Right lobe of liver (tissue), 6 donors: ENCODE measurements around the gene FANCG. TPM values are rescaled to one million over a fixed set of nuclear protein-coding genes. Genes with fewer than 3 reads are reported as not detected.

Experiments used
- ATAC-seq, 4 donors: fragments of 200-7000 bp; cut with Tn5 transposase; one replicate each; pipeline ENCODE4 v1.9.1; 2020; ENCODE audit warnings: mild to moderate bottlenecking in 4 of 4, moderate library complexity in 4 of 4
- DNase-seq, 3 donors: peaks; one replicate each; pipeline ENCODE4 v3.0.0-alpha.2; 2020
- H3K27ac ChIP-seq, 3 donors: fragments of 200-600 bp; one replicate each; pipeline ENCODE4 v1.8.0; 2022
- H3K27me3 ChIP-seq, 2 donors: fragments of 200-600 bp; one replicate each; pipeline ENCODE4 v1.8.0; 2022
- H3K36me3 ChIP-seq, 4 donors: fragments of 200-600 bp; sonication (generic) in 1 of 4; one replicate each; pipeline versions ENCODE4 v1.5.1 to v1.8.0; 2017 to 2022; ENCODE audit warnings: control low read depth in 1 of 4
- H3K4me1 ChIP-seq, 4 donors: fragments of 200-600 bp; sonication (generic) in 1 of 4; one replicate each; pipeline versions ENCODE4 v1.5.1 to v1.8.0; 2017 to 2022; ENCODE audit warnings: control low read depth in 1 of 4
- H3K4me3 ChIP-seq, 3 donors: fragments of 200-600 bp; one replicate each; pipeline ENCODE4 v1.8.0; 2022
- H3K9me3 ChIP-seq, 4 donors: fragments of 200-600 bp; sonication (generic) in 1 of 4; one replicate each; pipeline versions ENCODE4 v1.5.1 to v1.8.0; 2017 to 2022; ENCODE audit warnings: control low read depth in 1 of 4
- CTCF ChIP-seq, 4 donors: fragments of 200-600 bp in 3 of 4; fragments of 450-650 bp in 1 of 4; IDR thresholded peaks; one replicate each; pipeline versions ENCODE4 v1.5.1 to v1.8.0; 2016 to 2022; ENCODE audit warnings: antibody characterized with exemption in 4 of 4, mild to moderate bottlenecking in 2 of 4
- POLR2A ChIP-seq: fragments of 450-650 bp; IDR thresholded peaks from one replicate; pipeline ENCODE4 v1.6.1; 2017; ENCODE audit warnings: antibody characterized with exemption, mild to moderate bottlenecking
- WGBS: methylation state at CpG from one replicate; pipeline ENCODE4 v1.1.6; 2018; ENCODE audit warnings: low coverage, low lambda C conversion rate; ENCODE audit not compliant: insufficient coverage; ENCODE audit errors: missing lambda C conversion rate; 5-methylcytosine and 5-hydroxymethylcytosine counted together
- intact Hi-C, 2 donors: fragments of 100-400 bp; cut with DNase I; formaldehyde crosslinking; loops; one replicate each; pipeline versions ENCODE4 v1.11.2 to v1.14.1; 2022
- small RNA-seq, 2 experiments: library from RNA; depleted of rRNA; stranded (forward); fragments of <200 nt; gene quantifications; one replicate each; pipeline ENCODE3, GENCODE V24; 2016
- total RNA-seq, 6 experiments: library from RNA; depleted of rRNA in 2 of 6; stranded (reverse); fragments of >200 nt in 2 of 6; fragmentation: NEBNext Ultra II Directional in 3 of 6; extraction: Animal tissue kit (Norgen Biotek cat#: 25700) in 3 of 6; gene quantifications; one replicate each; pipeline versions ENCODE4 v1.1.0 to v1.2.4, GENCODE V29; 2016 to 2023
- donor health status: DM: no; HTN: yes; CAD: no.
- donor health status: DM: no; HTN: no; CAD: no.
- donor health status: DM: no; HTN: no; CAD: no.
- donor health status: DM: no; HTN: yes; CAD: no.
- donor health status: DM: no; HTN: yes; CAD: no.

FANCG gene
- total RNA-seq, 6 experiments from 2014 or later: 2.9 to 7.1 (median 4.2) TPM

GRCh38 chr9:35027374-35027773 lies 52.4 kb downstream of the FANCG start:
- TF ChIP-seq CTCF (IDR thresholded peaks at IDR 0.05) (no peak), POLR2A (no peak)
- intact Hi-C loops: no loop called here
- no peaks in the 10 kb centered on the region for H3K27me3 ChIP-seq
- no peaks in the 10 kb centered on the region for H3K9me3 ChIP-seq
- H3K4me1 ChIP-seq: peaks cover 0 to 10% (median 3%) of the 10 kb centered on the region in 4 donors
- ATAC-seq: no peak
- H3K4me3 ChIP-seq: no peak overlapping the region
- 30% methylated on average over 1 of the region's 1 CpG for WGBS
- H3K27ac ChIP-seq: peak overlapping the region in 1 of 3 donors; percentile 15
- DNase-seq: no peak
- no peaks in the 10 kb centered on the region for H3K36me3 ChIP-seq

GRCh38 chr9:35026671-35027070 lies 53.1 kb downstream of the FANCG start:
- ATAC-seq (peak in 1 of 4 donors; percentile 7), DNase-seq (no peak)
- peaks cover 0 to 10% (median 3%) of the 10 kb centered on the region in 4 donors for H3K4me1 ChIP-seq
- no peaks in the 10 kb centered on the region for H3K9me3 ChIP-seq
- intact Hi-C loops: no loop called here
- TF ChIP-seq CTCF (IDR thresholded peaks at IDR 0.05): no peak
- no peaks in the 10 kb centered on the region for H3K27me3 ChIP-seq
- no peak overlapping the region for H3K4me3 ChIP-seq
- no peaks in the 10 kb centered on the region for H3K36me3 ChIP-seq
- WGBS: 73% methylated on average over 3 of the region's 3 CpGs
- peak overlapping the region in 1 of 3 donors; percentile 15 for H3K27ac ChIP-seq

Small RNAs within 50 kb of the gene (small RNA-seq; reads per million reads assigned to genes)
- 0 to 0.48 reads per million in 2 experiments for gene RN7SL338P

Other genes with a start within 250 kb of the FANCG start
- under 1 TPM in 2 of 6 experiments, not detected in 4; 0.04 to 0.06 TPM for gene PHF24, start 121.7 kb downstream of the FANCG start, total RNA-seq
- 1 to 10 TPM; 1.1 to 3.5 (median 1.7) TPM for gene DNAJB5, start 90.2 kb downstream of the FANCG start, total RNA-seq
- gene VCP, start 7.3 kb downstream of the FANCG start, total RNA-seq: 100 to 1,000 TPM; 108 to 159 (median 138) TPM
- 10 to 100 TPM; 11.5 to 18.0 (median 15.6) TPM for gene PIGO, start 16.6 kb upstream of the FANCG start, total RNA-seq
- gene STOML2, start 23.2 kb upstream of the FANCG start, total RNA-seq: 100 to 1,000 TPM in 1 of 6 experiments, 10 to 100 TPM in 5; 59.8 to 102 (median 69.3) TPM
- gene ATOSB, start 35.9 kb upstream of the FANCG start, total RNA-seq: 1 to 10 TPM; 3.7 to 6.9 (median 5.8) TPM
- gene UNC13B, start 82.1 kb upstream of the FANCG start, total RNA-seq: 10 to 100 TPM; 14.5 to 23.0 (median 20.7) TPM